NCI-H1092 (cell line): ENCODE data around the gene CNBP.

Experiments
- DNase-seq: peaks from one replicate; lab custom pipeline; 2025; lab: John Stamatoyannopoulos, UW

The CNBP gene

DNA sequence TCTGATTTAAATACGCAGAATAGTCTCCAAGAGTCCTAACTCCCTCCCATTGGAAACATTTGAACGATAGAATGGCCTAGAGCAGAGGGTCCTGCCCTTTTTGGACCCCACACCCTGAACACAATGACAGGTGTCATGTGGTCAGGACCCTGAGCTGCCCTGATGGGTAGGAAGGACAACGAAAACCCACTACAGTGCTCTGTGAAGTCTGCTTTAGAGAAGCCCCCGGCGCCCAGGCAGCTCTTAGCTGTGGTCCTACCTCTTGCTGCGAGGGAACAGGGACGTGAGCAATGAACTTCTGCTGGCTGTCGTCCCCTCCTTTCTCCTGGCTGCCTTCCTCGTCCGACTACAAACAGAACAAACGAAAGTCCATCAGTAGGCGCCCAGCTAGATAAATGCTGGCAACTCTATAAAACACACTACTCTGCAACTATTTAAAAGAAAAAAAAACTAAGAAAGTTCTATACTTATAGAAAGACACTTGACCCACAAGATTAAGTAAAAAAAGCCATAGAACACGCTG, 53.3 kb downstream of the CNBP start:
- no peak for DNase-seq

DNA sequence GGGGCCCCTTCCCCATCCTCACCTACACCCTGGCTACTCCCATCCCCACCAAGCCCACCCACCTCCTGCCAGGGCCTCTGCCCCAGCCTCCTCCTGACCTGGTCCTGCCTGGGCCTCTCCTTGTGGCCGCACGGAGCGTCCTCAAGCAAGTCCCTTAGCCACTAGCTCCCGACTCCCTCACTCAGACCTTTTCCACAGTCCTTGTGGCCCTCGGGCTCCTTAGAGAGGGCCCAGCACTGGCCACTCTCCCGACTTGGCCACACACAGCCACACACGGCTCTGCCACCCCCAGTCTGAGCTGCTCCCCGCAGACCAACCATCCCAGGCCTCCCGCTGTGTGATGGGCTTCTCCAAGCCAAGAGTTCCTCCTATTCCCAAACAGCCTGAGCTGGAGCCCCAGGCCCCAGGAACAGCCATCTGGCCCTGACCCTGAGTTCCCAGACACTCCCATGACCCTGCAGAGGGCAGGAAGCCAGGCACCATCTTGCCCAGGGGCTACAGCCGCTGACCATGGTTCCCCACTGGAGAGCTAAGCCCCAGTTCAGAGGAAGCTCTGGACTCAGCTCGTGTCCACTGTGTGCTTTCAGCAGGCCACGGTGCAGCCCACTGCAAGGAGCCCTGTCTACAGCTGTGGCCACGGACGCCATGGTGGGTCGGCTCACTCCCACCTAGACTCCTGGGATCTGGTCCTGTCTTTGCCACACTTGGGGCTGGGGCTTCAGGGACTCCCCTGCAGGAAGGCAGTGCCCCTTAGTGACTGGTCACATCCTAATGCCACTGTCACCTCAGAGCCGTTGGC, 55.1 kb downstream of the CNBP start:
- no peak for DNase-seq

DNA sequence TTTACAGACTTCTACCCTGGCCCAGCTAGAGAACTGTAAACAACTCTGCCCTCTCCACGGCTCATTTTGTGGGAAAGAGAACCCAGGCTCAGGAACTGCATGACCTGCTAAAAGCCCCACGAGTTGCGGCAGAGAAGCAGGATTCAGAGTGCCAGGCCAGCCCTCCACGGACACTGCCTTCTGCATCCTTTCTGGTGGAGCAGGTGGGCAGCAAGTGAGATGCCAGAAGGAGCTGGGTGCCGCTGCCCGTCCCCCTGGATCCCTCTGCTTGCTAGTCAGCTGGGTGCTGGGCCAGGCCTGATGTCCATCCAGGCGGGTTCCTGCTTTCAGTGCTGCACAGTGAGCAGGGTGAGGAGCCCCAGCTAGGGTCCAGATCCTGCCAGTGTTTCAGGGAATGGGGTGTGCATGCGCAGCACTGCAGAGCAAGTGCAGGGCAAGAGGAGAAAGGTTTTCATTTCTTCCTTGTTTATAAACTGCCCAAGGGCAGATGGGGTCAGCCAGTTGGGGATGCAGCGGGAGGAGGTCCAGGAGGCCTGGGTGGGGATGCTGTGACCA, 56.9 kb downstream of the CNBP start:
- no peak for DNase-seq

DNA sequence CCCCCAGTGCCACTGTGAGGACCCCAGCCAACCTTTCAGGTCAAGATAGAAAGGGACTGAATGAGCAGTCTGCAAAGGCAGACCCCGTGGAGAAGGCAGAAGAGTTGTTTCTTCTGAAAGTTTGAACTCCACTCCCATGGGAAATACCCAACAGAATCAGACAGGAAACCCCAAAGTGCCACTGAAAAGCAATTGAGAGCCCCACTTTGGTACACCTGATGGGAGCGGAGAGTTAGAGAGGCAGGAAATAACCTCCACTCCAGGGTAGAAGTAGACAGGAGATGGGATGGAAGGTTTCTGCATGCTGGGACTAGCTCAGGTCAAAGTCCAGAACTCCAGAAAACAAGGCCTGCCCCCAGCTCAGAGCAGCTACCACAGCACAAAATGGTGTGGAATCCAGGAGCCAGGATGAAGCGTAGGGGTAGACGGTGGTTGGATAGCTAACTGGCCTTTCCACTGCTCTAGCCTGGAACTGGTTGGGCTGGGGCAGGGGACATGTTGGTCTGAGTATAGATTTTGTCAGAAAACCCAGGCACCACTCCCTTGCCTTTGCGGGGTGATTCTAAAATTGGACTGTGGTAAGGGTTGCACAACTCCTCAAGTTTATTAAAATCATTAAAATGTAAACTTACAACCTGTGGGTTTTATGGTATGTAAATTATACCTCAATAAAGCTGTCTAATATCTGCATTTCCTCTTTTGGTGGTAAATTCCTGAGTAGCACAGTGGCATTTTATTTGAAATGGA, 60.2 kb downstream of the CNBP start:
- DNase-seq, result no peak

DNA sequence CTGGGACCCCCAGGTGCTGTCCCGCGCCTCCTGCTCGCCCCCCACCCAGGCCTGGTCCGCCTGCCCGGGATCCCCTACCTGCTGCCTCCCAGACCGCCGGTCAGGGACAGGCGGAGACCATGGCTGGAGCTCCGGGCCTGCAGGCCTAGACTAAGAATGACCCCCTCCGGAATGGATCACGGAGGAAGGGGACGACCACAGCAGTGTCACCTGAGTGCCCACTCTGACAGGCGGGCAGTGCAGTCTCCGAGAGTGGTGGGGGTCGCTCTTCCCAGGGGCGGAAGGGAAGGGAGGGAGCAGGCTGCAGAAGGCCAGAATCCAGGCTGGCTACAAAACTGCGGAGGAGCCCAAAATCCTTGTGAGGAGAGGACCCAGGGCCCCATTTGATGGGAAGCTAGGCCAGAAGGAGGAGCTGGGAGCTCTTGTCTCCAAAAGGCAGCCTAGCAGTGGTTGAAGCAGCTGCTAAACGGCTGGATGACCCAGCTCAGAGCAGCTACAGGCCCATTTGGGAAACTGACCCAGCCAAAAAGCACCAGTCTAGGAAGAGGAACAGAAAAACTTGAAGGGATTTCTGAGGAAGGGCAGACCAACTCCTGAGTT, 61.2 kb downstream of the CNBP start:
- DNase-seq, result no peak

DNA sequence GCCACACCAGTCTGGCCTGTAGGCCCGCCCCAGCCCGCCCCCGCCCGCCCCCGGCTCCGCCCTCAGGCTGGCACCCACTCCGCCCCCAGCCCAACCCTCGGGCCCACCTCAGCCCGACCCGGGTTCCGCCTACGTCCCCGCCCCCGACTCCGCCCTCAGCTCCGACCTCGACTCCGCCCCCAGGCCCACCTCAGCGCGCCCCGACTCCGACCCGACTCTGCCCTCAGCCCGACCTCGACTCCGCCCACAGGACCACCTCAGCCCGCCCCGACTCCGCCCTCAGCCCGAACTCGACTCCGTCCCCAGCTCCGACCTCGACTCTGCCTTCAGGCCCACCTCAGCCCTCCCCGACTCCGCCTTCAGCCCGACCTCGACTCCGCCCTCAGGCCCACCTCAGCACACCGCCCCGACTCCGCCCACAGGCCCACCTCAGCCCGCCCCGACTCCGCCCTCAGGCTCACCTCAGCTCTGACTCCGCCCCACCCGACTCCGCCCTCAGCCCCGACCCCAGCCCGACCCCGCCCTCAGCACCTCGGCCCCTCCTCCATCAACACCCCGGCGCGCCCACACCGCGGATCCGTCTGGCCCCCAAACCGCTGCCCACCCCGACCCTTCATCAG, 61.8 kb downstream of the CNBP start, which contains the start of gene RAB43:
TSS of gene RAB43 (minus strand) at position 13 of the 620 bp plus-strand sequence. CDS start 315 bp downstream, outside the sequence.
- peak; percentile 51 for DNase-seq

DNA sequence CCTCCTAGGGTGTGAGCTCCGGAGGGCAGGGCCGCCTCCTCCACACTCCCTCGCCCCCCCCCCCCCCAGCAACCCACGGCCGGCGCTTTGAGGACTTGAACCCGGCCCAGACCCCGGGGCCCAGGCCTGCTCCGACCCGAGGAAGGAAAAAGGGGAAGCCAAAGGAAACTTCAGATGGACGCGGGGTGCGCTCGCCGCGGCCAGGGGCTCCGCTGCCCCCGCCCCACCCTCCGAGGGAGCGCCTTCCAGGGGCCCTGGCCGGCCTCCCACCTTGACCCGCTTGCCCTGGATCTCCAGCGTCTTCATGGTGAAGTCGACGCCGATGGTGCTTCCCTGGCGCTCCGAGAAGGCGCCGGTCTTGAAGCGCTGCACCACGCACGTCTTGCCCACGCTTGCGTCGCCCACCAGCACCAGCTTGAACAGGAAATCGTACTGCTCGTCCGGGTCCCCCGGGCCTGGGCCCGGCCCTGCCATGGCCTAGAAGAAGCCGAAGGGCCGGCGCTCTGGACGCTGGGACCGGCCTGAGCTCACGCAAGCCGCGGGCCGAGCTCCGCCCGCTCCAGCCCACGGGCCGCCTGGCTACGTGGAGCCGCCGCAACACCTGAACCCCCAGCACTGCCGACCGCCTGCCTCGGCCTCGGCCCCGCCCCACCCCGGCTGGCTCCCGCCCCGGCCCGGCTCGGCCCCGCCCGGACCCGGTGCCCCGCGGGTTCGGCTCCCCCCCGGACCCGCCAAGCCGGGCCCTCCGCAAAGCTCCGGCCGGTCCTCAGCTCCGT, 62.5 kb downstream of the CNBP start:
- DNase-seq, result no peak

DNA sequence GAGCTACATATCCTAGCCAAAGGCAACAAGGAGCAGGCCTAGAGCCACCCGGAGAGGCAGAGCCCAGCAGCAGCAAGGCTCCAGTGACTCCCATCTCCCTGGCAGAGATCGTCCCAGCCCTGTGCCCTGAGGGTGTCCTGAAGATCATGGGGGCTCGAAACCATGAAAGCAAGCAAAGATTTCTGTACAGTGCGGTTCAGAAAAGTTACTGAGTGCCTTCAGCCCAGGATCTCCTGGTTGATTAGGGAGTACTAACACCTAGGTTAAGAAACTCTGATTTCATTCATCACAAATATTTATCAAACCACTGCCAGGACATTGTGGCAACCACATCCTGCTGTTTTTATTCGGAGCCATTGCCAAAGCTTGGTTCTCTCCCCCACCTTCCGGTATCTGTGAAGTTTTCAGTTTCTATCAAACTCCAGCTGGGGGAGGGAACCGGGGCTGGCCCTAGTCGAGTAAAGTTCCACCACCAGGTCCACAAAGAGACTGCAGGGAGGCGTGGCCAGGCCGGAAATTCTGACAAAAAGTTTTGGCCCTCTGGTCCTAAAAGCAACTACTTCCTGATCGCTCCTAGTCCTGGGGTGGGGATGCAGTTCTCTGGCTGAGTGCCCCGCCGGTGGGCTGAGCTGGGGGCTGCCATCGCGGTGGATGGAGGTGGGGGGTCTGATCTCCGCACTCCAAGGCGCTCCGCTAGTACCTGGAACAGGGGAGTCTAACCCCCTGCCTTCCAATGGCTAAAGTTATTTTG, 63.3 kb downstream of the CNBP start:
- DNase-seq, result no peak

DNA sequence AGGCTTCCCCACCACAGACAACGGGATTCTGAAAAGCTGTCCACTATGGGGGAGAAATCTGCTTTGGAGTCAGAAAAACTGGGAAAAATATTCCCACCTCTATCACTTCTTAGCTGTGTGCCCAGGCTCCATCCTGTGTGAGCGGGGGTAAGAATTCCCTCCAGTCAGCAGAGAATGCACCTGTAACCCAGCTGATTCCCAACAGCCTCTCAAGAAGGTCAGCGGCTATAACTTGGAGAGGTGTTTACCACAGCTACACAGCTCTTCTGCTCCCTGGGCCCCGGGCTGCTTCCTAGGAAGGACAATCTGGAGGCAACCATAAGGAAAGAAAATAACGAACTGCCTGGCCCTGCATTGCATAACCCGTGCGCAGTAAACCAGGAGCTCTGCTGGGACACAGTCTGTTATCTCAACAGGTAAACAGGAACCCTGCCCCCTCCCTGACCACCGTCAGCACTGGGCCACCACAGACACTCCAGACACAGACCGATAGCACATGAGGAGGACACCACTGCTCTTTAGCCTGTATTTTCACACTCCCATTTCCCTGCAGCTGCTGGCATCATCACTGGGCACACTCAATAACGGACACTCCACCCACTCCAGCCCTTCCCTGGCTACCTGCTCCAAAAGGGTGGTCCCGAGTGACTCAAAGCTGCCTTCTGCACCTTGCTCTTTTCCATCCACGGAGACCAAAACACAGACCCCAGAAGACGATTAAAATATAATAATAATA, 64.2 kb downstream of the CNBP start:
- no peak for DNase-seq

DNA sequence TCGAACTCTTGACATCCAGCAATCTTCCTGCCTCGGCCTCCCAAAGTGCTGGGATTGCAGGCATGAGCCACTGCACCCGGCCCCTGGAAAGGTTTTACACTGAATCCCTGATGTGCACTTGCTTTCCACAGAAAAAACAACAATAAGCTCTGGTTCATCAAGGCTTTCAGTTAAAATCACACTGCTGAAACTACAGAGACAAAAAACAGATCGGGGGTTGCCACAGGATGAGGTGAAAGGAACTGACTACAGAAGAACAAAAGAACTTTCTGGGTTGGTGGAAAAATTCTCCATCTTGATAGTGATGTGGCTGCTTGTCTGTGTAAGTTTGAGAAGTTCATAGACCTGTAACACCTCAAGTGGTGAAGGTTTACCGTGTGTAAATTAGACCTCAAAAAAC, 65.0 kb downstream of the CNBP start:
- no peak for DNase-seq
